ENCODE results near the gene LPP.

DNA sequence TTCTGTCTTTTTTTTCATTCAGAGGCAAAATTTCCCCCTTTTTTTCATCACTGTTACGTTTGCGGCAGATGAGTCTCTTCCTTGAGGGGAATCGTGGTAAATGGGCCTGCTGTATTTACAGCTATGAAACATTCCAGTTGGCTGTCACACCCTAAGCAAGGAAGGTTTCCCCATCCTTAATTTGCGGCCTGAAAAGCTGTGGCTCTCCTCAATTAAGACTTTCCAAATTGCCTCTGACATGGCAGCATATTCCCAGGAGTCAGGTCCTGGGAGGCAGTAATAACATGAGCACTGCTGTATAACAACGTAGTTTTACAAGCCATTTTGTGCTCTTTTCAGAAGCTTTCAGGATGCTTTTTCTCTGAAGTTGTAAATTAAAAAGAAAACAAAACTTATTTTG is 420.9 kb downstream of the LPP start:
- TF ChIP-seq FOXM1 (IDR thresholded peaks at IDR 0.05; ENCODE audit: borderline replicate concordance) (no peak), L3MBTL2 (conservative IDR thresholded peaks at IDR 0.05) (no peak), NFRKB (IDR thresholded peaks at IDR 0.05) (no peak), FOXK2 (IDR thresholded peaks at IDR 0.05) (no peak), ZNF384 (IDR thresholded peaks at IDR 0.05) (no peak), SUZ12 (IDR thresholded peaks at IDR 0.05) (no peak), FOXA1 (IDR thresholded peaks at IDR 0.05) (no peak), BHLHE40 (IDR thresholded peaks at IDR 0.05; ENCODE audit: borderline replicate concordance) (no peak), ARNT (IDR thresholded peaks at IDR 0.05) (no peak), LEF1 (IDR thresholded peaks at IDR 0.05; ENCODE audit: borderline replicate concordance) (no peak), SP1 (IDR thresholded peaks at IDR 0.05) (no peak), ELF4 (IDR thresholded peaks at IDR 0.05) (no peak), TARDBP (IDR thresholded peaks at IDR 0.05) (no peak), HDGF (IDR thresholded peaks at IDR 0.05; ENCODE audit: borderline replicate concordance) (no peak)
